NCI-H2081 (cell line): Measurements from ENCODE around the gene APIP.
A peak's percentile ranks its signal among the peaks of the same experiment; 100 is the strongest.

Experiments
- DNase-seq, 2 experiments: peaks; one replicate each; lab custom pipeline; 2025; lab: John Stamatoyannopoulos, UW

APIP gene

GRCh38 chr11:34916015-34916842, at the start of gene APIP, which contains the start of gene PDHX:
Gene APIP (minus strand): TSS chr11:34916379. CDS start chr11:34916284, 95 bp downstream.
Gene PDHX (plus strand): TSS chr11:34916618. CDS start chr11:34916656, 38 bp downstream.
- peak; percentile 98 to 99 for DNase-seq

- no peak for DNase-seq
Observed at GRCh38 chr11:34964610-34965331, 48.6 kb upstream of the APIP start.

GRCh38 chr11:34963351-34963750, 47.2 kb upstream of the APIP start:
- no peak for DNase-seq

GRCh38 chr11:34962034-34962433, 45.9 kb upstream of the APIP start:
- no peak for DNase-seq

- peak; percentile 67 to 89 for DNase-seq
Observed at GRCh38 chr11:34960277-34960676, 44.1 kb upstream of the APIP start.

- peak in 1 of 2 experiments; percentile 15 for DNase-seq
Observed at GRCh38 chr11:34959770-34960169, 43.6 kb upstream of the APIP start.

- DNase-seq, result no peak
Observed at GRCh38 chr11:34957606-34958005, 41.4 kb upstream of the APIP start.

GRCh38 chr11:34957206-34957605, 41.0 kb upstream of the APIP start:
- no peak for DNase-seq

- DNase-seq, result no peak
Observed at GRCh38 chr11:34953955-34954354, 37.8 kb upstream of the APIP start.

- no peak for DNase-seq
Observed at GRCh38 chr11:34948696-34949095, 32.5 kb upstream of the APIP start.

- DNase-seq, result no peak
Observed at GRCh38 chr11:34944692-34945091, 28.5 kb upstream of the APIP start.

- DNase-seq, result no peak
Observed at GRCh38 chr11:34941688-34942087, 25.5 kb upstream of the APIP start.

- no peak for DNase-seq
Observed at GRCh38 chr11:34940026-34940677, 24.0 kb upstream of the APIP start.

GRCh38 chr11:34938611-34939010, 22.4 kb upstream of the APIP start:
- no peak for DNase-seq

GRCh38 chr11:34936945-34937629, 20.9 kb upstream of the APIP start:
- no peak for DNase-seq

- DNase-seq, result no peak
Observed at GRCh38 chr11:34929794-34930763, 13.9 kb upstream of the APIP start.

GRCh38 chr11:34928960-34929680, 12.9 kb upstream of the APIP start:
- no peak for DNase-seq

- no peak for DNase-seq
Observed at GRCh38 chr11:34928268-34928959, 12.2 kb upstream of the APIP start.

- DNase-seq, result no peak
Observed at GRCh38 chr11:34926831-34927132, 10.6 kb upstream of the APIP start.
